Measurements from ENCODE around the gene RNF128. TPM values are rescaled to one million over a fixed set of nuclear protein-coding genes. Genes with fewer than 3 reads are reported as not detected.

RNF128 gene
- total and polyA plus RNA-seq, 2 donors (not counting 3 experiments of a cell fraction or from before 2014, with no cell fraction given): not detected

GRCh38 chrX:106692425-106693065 lies 34.0 kb upstream of the RNF128 start:
- H3K36me3 ChIP-seq (ENCODE audit: control insufficient read depth in 2 of 2, extremely low read depth in 1 of 2, insufficient read depth in 2 of 2, low read length in 2 of 2): no peaks in the 10 kb centered on the region
- DNase-seq (ENCODE audit: low read depth, low spot score): no peak
- no peak overlapping the region for H2AFZ ChIP-seq (ENCODE audit: low read depth, low read length)
- CTCF ChIA-PET: no interaction called here
- intact Hi-C loops (cut with micrococcal nuclease) (no loop called here), dilution Hi-C loops (cut with MboI; ENCODE audit: extremely low pct_ligation_motif_present, low sequenced_read_pairs) (no loop called here)
- H3K27me3 ChIP-seq (ENCODE audit: control insufficient read depth in 2 of 2, insufficient read depth in 2 of 2, low read length in 2 of 2): no peaks in the 10 kb centered on the region
- POLR2A ChIA-PET: no interaction called here
- no peaks in the 10 kb centered on the region for H3K4me1 ChIP-seq (ENCODE audit: control insufficient read depth, extremely low read depth, insufficient read depth, low read length)
- H3K79me2 ChIP-seq (ENCODE audit: control insufficient read depth, insufficient read depth, low read length): no peaks in the 10 kb centered on the region
- TF ChIP-seq POLR2AphosphoS5 (IDR thresholded peaks at IDR 0.05; ENCODE audit: insufficient read depth, low read depth, low read length) (no peak), JUN (IDR thresholded peaks at IDR 0.05; ENCODE audit: borderline replicate concordance, insufficient read depth, insufficient read length, low read depth) (no peak)
- TF ChIP-seq, protein P1, sequence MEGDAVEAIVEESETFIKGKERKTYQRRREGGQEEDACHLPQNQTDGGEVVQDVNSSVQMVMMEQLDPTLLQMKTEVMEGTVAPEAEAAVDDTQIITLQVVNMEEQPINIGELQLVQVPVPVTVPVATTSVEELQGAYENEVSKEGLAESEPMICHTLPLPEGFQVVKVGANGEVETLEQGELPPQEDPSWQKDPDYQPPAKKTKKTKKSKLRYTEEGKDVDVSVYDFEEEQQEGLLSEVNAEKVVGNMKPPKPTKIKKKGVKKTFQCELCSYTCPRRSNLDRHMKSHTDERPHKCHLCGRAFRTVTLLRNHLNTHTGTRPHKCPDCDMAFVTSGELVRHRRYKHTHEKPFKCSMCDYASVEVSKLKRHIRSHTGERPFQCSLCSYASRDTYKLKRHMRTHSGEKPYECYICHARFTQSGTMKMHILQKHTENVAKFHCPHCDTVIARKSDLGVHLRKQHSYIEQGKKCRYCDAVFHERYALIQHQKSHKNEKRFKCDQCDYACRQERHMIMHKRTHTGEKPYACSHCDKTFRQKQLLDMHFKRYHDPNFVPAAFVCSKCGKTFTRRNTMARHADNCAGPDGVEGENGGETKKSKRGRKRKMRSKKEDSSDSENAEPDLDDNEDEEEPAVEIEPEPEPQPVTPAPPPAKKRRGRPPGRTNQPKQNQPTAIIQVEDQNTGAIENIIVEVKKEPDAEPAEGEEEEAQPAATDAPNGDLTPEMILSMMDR (IDR thresholded peaks at IDR 0.05; ENCODE audit: extremely low read depth in 1 of 2, insufficient read depth in 1 of 2, low read depth in 1 of 2, low read length in 2 of 2): no peak
- H3K9me3 ChIP-seq (replicated peaks; ENCODE audit: control insufficient read depth, insufficient read depth, low read length): no peaks in the 10 kb centered on the region
- H3K4me2 ChIP-seq (ENCODE audit: insufficient read depth, low read length): no peak overlapping the region
- no peaks in the 10 kb centered on the region for H3K9me1 ChIP-seq (replicated peaks; ENCODE audit: control insufficient read depth, extremely low read depth, insufficient read depth, low read length)
- no peak overlapping the region for H3K9ac ChIP-seq (replicated peaks; ENCODE audit: extremely low read depth, insufficient read depth, low read length)
- H4K20me1 ChIP-seq (replicated peaks; ENCODE audit: control insufficient read depth, extremely low read depth, insufficient read depth, low read length): no peaks in the 10 kb centered on the region
- H3K4me3 ChIP-seq (replicated peaks in 1 of 3; ENCODE audit: insufficient read depth in 1 of 3, low read depth in 1 of 3, low read length in 3 of 3): no peak overlapping the region
- no TSS peak for BruUV-seq (replicated peaks)
- FAIRE-seq: no peak
- H3K27ac ChIP-seq (ENCODE audit: insufficient read depth, low read depth, low read length): no peak overlapping the region

GRCh38 chrX:106696502-106696901 lies 30.0 kb upstream of the RNF128 start:
- dilution Hi-C loops (cut with MboI; ENCODE audit: extremely low pct_ligation_motif_present, low sequenced_read_pairs) (no loop called here), intact Hi-C loops (cut with micrococcal nuclease) (no loop called here)
- TF ChIP-seq EZH2 (IDR thresholded peaks at IDR 0.05; ENCODE audit: borderline replicate concordance, low read depth, low read length, severe bottlenecking): no peak
- TF ChIP-seq GATA2 (IDR thresholded peaks at IDR 0.05; ENCODE audit: insufficient read depth, insufficient read length, low read depth, low read length): no peak
- TF ChIP-seq MAX (IDR thresholded peaks at IDR 0.05; ENCODE audit: insufficient read depth, insufficient read length): no peak
- no peaks in the 10 kb centered on the region for H3K4me1 ChIP-seq (ENCODE audit: control insufficient read depth, extremely low read depth, insufficient read depth, low read length)
- peak; percentile 15 for FAIRE-seq
- no peaks in the 10 kb centered on the region for H3K79me2 ChIP-seq (ENCODE audit: control insufficient read depth, insufficient read depth, low read length)
- no peaks in the 10 kb centered on the region for H3K9me3 ChIP-seq (replicated peaks; ENCODE audit: control insufficient read depth, insufficient read depth, low read length)
- POLR2A ChIA-PET: no interaction called here
- BruUV-seq (replicated peaks): no TSS peak
- no peaks in the 10 kb centered on the region for H4K20me1 ChIP-seq (replicated peaks; ENCODE audit: control insufficient read depth, extremely low read depth, insufficient read depth, low read length)
- no peak overlapping the region for H3K4me3 ChIP-seq (replicated peaks in 1 of 3; ENCODE audit: insufficient read depth in 1 of 3, low read depth in 1 of 3, low read length in 3 of 3)
- no peak overlapping the region for H3K4me2 ChIP-seq (ENCODE audit: insufficient read depth, low read length)
- no peaks in the 10 kb centered on the region for H3K27me3 ChIP-seq (ENCODE audit: control insufficient read depth in 2 of 2, insufficient read depth in 2 of 2, low read length in 2 of 2)
- no peak overlapping the region for H3K27ac ChIP-seq (ENCODE audit: insufficient read depth, low read depth, low read length)
- H3K9me1 ChIP-seq (replicated peaks; ENCODE audit: control insufficient read depth, extremely low read depth, insufficient read depth, low read length): no peaks in the 10 kb centered on the region
- CTCF ChIA-PET: no interaction called here
- no peak overlapping the region for H2AFZ ChIP-seq (ENCODE audit: low read depth, low read length)
- no peaks in the 10 kb centered on the region for H3K36me3 ChIP-seq (ENCODE audit: control insufficient read depth in 2 of 2, extremely low read depth in 1 of 2, insufficient read depth in 2 of 2, low read length in 2 of 2)
- DNase-seq (ENCODE audit: low read depth, low spot score): no peak
- H3K9ac ChIP-seq (replicated peaks; ENCODE audit: extremely low read depth, insufficient read depth, low read length): no peak overlapping the region

All from endothelial cell of umbilical vein (primary cell).